OCI-M1 (cell line): Measurements from ENCODE around the gene SRSF5.
"Not testable (repeated sequence)": the region's sequence is repeated elsewhere in the genome, so short reads cannot be mapped to it uniquely, and the experiment has no call there.

Source experiments
- DNase-seq: peaks from one replicate; lab custom pipeline; 2025; lab: John Stamatoyannopoulos, UW

Gene SRSF5

DNA sequence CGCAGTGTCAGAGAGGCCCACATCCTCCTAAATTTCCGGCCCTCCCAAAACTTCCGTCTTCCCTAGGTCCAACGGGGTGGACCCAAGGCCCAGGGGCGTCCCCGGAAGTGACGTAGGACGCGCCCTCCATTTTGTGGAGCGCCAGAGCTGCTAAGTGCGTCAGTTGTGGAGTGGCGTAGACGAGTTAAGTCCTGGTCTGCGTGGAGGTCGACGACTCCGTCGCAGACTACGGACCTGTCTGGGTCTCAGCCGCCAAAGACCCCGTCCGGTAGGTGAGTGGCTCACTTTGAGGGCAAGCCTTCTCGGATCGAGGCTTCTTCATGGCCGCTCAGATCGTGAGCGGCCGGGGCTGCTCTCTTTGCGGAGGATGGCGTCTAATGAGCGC lies at the start of gene SRSF5:
Gene SRSF5, plus strand, starts transcription at position 159 of the 385 bp plus-strand sequence. CDS start 1,015 bp downstream, outside the sequence.
- peak; percentile 97 for DNase-seq

DNA sequence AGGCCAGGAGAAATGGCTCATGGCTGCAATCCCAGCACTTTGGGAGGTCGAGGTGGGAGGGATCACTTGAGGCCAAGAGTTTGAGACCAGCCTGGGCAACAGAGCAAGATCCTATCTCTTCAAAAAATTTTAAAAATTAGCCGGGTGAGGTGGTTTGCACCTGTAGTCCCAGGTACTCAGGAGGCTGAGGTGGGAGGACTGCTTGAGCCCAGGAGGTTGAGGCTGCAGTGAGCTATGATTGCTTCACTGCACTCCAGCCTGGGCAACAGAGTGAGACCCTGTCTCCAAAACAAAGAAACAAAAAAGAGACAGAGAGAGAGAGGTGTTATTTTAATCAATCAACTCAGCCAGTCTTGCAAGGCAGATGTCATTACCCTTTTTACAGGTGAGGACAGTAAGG lies 48.3 kb upstream of the SRSF5 start:
- DNase-seq = not testable (repeated sequence)

DNA sequence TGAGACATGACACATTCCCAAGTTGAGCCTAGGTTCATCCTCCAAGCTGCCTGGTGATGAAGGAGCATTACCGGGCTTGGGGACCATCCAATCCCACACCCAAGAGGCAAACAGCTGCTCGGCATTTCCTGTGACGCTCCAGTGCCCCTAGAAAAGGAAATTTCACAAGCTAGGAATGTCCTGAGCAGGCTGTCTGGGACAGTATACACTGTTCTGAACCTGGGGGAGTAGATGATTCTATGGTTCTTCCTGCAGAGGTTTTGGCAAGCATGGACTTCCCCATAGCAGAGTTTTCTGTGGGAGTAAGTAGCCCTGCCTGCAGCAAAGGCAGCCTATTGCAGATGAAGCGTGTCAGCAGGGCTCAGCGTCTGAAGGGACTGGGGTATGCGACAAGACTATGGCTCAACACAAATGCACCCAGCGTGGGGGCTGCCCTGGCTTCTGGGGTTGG lies 47.4 kb upstream of the SRSF5 start:
- no peak for DNase-seq

DNA sequence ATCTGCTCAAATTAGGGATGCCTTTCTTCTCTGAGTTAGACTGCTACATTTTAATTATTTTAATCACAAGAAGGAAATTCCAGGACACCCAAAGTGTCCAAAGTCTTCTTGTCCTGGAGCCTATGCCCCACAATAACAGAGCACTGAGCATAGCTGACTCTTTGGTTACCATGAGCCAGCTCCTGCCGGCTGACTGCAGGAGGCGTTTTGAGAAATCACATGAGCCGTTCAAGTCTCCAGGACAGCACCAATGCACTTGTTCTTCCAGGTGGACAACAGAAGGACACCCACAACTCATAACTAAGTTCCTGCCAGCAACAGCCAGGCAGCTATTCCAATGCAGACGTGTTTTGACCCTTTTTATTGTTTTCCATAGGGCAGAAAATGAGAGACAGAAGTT lies 46.0 kb upstream of the SRSF5 start:
- no peak for DNase-seq

DNA sequence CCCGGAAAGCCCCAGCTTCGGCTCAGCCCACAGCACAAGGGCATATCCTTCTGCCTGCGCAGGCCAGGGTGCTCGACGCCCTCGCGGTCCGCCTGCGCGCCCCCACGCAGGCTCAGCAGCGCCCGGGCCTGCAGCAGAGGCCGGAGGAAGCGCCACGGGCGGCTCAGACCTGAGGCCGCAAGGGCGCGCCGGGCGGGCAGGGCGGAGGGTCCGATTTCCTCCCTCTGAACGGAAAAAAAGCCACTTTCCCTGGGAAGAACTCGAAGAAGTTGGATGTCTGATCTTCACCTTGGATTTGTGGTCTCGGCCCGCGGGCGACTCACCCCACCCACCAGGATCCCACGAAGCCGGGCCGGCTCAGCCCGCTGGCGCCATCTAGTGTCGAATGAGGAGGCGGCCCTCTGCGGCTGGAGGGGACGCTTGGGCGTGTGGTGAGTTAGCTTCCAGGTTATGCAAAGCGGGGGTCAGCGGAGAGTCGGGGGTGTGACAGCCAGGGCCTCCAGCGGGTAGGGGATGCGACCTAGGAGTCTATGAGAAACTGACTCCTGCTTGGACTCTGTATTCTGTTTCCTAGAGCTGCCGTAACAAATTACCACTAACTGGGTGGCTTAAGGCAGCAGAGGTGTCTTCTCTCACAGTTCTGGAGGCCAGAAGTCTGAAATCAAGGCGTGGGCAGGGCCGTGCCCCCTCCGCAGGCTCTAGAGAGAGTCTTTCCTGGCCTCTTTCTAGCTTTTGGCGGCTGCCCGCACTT lies 40.0 kb upstream of the SRSF5 start:
- DNase-seq = peak; percentile 81

DNA sequence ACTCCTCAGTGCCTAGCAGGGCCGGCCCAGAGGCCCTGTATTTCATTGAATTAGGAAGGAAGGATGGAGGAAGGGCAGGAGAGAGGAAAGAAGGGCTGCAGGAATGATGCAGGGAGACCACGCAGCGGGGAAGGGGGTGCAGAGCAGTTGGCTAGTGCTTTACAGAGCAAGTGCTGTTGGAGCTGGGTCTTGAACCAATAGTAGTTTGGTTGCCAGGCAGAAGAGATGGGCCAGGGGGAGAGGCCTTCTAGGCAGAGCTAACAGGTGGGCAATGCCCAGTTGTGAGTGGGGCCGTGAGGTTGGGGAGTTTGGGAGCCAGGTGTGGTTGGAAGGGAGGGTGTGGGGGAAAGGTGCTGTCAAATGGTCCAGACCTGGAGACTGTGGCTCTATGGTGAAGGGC lies 39.1 kb upstream of the SRSF5 start:
- no peak for DNase-seq

DNA sequence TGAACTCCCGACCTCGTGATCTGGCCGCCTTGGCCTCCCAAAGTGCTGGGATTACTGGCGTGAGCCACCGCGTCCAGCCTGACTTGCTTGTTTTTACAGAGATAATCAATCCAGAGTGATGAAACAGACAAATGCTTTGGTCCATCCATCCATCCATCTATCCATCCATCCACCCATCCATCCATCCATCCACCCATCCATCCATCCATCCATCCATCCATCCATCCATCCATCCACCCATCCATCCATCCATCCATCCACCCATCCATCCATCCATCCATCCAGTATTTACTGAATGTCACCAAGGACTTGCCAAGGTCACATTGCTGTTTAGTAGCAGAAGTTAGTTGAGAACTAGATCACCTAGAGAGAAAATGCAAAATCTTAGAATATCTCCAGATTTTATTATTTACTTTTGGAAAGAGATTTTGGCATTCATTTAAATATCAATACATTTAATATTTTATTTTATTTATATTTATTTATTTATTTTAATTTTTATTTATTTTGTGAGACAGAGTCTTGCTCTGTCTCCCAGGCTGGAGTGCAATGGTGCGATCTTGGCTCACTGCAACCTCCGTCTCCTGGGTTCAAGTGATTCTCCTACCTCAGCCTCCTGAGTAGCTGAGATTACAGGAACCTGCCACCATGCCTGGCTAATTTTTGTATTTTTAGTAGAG lies 34.9 kb upstream of the SRSF5 start:
- not testable (repeated sequence) for DNase-seq

DNA sequence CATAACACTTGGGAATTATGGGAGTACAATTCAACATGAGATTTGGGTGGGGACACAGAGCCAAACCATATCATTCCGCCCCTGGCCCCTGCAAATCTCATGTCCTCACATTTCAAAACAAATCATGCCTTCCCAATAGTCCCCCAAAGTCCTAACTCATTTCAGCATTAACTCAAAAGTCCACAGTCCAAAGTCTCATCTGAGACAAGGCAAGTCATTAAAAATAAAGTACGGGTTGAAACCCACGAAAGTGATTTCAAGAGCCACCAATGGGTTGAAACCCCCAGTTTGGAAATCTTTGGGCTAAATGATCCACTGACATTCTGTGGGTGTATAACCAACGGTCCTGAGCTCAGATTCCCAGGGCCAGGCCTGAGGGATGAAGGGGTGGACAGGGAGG lies 30.5 kb upstream of the SRSF5 start:
- DNase-seq = not testable (repeated sequence)

DNA sequence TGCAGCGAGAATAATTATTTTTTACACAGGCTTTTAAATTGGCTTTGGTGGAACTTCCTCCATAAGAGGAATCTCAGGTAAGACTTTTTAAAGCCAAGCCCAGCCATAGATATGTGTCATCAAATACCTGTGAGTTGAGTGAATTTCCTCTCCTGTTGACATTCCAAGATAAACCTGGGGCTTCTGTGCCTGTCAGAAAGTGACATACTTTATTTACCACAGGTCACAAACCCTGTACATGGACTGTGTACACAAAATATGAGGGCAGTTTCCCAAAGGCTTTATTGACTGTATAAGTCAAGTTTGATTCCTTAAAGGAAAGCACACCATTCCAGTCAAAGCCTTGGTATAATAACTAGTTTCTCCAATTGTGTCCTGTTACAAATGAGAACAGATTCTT lies 25.9 kb upstream of the SRSF5 start:
- DNase-seq = no peak

DNA sequence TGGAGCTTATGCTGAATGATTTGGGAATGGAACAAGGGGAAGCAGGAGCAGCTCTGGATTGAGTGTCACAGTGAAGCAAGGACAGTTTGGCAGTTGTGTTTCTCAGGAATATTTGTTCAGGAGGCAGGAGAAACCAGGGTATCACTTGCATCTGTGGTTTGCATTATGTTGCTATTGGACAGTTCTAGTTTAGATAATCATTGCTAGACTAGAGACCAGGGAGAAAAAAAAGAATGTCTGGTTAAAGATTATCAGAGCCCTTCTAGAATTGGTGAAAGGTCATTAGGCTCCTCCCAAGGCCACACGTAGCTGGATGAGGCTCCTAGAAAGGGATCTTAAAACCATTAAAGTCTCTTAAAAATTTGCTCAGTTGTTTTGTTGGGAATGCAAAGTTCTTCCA lies 17.0 kb upstream of the SRSF5 start:
- DNase-seq = no peak

DNA sequence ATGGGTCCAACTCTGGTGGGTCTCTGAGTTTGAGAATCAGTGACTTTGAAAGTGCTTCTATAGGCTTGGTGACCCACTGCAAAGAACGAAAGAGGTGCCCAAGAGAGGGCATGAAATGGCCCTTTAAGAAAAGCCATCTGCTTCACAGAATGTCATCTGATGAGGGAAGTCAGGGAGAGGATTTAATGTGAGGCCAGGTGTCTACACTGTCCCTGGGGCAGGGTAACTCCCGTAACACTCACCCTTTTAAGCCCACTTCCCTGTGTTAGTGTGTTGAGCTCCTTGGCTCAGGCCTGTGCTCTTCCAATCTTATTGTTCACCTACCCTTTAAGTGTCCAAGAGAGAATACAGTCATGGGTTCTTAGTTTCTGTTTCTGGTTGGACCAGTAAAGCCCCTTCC lies 16.4 kb upstream of the SRSF5 start:
- DNase-seq = no peak

DNA sequence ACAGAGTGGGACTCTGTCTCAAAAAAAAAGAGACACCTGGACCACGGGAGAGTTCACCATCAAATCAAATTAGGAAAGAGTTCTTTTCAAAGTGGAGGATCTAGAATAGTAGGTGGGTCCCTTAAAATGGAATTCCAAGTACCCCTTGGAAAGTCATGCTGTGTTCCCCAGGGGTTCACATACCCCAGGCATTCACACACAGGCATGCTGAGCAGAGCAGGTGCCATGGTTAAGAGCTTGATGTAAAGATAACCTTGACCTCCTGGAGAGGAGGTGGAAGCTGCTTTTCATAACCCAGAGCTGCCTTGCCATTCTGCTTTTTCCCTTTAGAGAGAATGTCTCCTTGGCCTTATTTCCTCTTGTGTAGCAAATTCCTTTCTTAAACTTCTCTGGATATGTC lies 14.2 kb upstream of the SRSF5 start:
- DNase-seq = no peak

DNA sequence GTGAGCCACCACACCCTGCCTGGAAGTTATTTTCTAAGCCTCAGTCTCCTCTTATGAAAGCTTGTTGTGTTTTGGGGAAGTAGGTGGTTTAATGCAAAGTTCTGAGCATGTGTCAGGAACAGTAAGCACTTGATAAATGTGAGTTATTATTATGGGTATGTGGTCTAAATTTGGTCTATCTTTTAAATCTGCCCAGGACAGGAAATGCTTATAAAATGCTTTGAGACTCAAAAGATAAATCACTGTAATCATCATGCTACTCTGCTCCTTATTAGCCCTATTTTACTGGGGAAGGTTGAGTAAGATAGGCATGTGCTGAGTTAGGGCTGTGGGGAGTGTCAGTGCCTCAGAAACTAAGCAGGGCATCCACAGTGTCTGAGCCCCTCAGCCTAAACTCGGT lies 13.1 kb upstream of the SRSF5 start:
- DNase-seq = no peak

DNA sequence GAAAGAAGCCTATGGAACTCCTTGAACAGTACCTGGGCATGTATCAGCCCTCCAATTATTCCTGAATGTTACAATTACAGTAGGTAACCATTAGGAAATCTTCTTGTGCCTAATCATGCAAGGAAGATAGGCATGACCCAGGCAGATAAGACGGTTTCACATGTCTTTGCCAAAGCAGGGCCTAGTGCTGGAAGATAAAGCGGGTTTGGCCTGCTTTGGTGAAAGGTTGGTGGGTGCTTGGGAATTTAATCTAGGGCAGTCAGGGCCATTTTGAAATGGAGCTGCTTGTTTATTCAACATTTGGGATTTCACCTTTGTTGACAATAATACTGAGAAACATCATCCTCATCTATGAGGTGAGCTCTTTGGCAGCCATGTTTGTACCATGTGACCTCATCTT lies 12.5 kb upstream of the SRSF5 start:
- no peak for DNase-seq

DNA sequence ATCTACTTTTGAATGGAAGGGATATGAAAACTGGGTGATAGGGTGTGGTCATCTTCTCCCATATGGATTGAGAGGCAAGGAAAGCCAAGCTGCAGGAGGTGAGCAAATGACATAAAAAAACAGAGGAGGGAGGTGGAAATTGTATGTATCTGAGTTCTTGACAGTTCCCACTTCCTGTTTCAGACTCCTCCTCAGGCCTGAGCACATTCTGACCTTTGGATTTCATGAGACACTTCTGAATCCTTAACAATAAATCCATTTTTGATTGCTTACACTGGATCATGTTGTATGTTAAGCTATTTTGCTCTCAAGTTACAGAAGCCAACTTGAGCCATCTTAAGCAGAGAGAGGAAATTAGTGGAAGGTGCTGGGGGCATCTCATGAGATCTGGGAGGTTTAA lies 11.6 kb upstream of the SRSF5 start:
- DNase-seq = no peak

DNA sequence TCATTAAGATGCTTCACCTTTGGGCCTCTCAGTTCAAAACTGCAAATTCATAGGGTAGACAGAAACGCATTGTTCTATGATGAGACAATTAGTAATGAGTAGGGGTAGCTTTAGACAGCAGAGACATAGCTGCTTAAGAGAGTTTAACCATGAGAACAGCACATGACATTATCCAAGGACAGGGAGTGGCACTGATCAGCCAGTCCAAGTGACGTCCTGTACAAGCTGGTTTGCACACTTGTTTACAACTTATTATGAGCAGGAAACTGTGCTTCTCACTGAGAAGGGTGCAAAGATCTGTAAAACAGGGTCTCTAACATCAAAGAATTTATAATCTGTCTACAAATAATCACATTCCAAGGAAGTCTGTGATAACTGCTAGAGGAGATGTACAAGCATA lies 11.2 kb upstream of the SRSF5 start:
- DNase-seq = no peak

DNA sequence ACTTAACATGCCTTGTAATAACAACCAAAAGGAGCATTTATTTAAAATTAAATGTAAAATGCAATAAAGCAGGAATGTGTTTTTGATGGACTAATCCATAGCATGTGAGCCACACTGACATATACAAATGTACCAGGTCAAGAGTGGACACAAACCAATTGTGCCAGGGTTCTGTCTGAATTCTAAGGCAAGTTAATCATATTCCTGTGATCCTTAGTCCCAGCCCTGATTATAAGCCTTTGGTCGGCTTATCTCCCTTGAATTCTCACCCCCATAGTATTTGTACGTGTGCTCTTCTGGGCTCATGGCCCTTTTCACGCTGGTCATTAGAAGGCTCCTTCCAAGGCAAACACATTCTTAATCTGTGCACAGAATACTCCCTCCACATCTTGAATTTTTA lies 10.6 kb upstream of the SRSF5 start:
- DNase-seq = no peak

DNA sequence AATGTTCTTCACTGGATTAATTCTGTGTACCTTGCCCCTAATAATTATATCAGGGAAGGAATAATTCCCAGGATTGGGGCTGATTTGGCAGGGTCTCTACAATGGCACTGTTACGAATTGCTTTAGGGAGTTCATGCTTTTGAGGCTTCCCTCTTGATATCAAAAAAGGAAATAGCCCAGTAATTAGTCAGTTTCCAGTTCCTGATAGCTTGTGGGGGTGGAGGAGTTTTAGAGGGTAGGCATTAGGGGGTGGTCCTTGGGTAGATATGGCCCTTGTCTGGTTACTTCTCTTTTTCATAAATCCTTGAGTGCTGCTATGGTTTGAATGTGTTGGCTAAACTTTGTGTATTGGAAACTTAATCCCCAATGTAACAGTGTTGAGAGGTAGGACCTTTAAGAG lies 6.1 kb upstream of the SRSF5 start:
- DNase-seq = peak; percentile 33

DNA sequence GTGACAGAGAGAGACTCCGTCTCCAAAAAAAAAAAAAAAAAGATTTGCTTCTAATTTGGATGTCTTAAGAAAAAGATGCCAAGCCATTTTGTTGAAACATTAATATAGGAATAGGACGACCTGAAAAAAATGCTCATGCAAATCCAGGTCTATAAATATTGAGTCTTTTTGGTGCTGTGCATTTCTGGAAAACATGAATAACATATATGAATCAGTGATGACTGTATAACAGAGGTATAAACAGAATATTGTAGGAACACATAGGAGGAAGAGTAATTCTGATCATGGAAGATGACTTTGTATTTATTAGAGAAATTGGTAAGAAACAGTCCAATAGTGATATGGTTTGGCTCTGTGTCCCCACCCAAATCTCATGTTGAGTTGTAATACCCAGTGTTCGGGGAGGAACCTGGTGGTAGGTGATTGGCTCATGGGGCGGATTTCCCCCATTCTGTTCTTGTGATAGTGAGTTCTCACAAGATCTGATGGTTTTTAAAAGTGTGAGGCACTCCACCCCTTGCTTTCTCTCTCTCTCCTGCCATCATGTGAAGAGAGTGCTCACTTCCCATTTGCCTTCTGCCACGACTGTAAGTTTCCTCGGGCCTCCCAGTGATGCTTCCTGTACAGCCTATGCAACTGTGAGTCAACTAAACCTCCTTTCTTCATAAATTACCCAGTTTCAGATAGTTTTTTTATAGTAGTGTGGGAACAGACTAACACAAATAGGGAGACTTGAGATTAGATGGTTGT lies 3.0 kb upstream of the SRSF5 start:
- no peak for DNase-seq

DNA sequence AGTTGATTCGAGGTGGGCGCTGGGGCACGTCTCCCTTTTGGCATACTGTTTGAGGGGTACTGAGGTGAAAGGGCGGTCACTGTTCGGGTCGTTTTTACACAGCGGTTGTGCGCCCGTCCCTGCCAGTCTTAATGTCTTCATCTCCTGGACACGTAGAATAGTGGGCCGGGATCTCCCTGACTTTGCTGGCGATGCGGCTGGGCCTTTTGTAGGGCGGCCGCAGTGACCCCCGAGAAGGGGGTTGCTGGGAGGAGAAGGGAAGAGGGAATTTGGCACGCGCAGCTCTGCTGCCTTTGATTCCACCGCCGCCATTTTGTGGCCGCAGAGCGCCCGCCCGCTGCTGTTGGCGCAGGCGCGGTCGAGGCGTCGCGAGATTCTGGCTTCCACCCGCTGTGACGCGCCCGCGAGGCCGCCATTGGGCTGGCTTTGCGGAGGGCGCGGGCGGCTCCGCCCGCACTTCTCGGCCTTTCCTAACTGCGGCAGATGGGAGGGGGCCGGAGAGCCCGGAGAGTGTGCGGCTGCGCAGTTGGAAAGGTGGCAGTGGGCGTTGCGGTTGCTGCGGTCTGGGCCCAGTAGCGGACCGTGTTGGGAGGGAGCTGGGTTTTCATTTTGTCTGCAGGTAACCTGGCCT lies 542 bp downstream of the SRSF5 start:
- DNase-seq = peak; percentile 92

DNA sequence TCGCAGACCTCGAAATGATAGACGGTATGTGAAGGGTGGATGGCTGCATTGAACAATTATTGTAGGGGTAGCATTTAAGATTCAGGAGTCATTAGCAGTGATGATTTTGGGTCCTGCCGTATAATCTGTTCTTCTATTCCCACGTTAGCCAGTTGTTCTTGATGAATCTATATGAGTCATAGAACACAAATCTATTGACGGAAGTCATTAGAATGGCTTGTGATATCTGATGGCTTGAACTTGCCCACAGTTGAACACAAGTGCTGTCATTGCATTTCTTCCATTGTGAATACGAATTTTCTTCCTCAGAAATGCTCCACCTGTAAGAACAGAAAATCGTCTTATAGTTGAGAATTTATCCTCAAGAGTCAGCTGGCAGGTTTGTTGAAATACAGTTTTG lies 1.9 kb downstream of the SRSF5 start:
- DNase-seq = no peak

DNA sequence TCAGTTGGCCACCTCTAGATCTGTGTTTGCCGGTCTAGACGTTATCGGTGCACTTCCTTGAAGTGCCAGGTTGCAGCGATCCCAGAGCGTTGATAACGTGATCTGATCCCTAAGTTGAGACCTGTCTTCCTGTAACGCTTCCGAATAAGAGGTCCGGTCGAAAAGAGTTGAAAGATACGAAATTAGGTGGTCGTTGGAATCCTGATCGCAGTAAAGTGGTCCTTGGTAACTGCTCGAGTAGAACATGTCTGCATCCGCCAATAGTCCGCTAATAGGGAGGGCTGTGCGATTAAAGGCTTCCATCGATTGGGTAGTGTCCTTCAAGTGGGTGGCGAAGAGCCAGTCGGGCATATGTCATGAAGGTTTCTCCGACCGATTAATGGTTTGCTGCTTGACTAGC lies 2.7 kb downstream of the SRSF5 start:
- DNase-seq = no peak

DNA sequence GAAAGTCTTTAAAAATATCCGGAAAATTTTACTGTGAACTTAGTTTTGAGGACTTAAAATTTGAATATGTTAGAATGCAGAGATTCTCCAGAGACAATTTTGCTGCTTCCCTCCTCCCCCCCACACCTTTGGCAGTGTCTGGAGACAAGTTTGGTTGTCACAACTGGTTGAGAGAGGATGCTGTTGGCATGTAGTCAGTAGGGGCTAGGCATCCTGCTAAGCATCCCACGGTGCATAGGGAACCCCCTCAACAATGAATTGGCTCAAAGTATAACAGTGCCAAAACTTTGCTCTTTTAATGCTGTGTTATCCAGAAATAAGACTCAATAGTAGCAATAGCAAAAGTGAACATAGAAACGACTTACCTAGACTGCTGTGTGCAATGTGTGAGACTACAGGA lies 3.6 kb downstream of the SRSF5 start:
- DNase-seq = no peak
